ENCODE data around the gene TMEFF1.

DNA sequence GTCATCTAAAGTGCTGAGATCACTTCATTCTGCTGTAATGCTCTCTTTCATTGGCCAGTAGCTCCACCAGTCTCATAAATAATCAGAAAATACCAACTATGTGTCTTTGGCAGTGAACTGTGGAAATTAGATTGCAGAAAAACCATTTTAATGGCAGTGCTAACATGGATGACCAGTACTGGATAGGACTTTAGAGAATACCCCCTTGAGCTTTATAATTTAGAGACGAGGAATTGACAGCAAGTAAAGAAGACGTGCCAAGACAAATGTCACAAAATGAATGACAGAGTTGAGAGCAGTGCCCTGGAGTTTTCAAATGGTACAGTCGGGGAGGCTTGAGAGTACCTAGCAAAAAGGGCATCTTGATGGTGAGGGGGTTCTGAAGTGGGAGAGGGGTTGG is 40.2 kb upstream of the TMEFF1 start:
- TF ChIP-seq, protein P1, sequence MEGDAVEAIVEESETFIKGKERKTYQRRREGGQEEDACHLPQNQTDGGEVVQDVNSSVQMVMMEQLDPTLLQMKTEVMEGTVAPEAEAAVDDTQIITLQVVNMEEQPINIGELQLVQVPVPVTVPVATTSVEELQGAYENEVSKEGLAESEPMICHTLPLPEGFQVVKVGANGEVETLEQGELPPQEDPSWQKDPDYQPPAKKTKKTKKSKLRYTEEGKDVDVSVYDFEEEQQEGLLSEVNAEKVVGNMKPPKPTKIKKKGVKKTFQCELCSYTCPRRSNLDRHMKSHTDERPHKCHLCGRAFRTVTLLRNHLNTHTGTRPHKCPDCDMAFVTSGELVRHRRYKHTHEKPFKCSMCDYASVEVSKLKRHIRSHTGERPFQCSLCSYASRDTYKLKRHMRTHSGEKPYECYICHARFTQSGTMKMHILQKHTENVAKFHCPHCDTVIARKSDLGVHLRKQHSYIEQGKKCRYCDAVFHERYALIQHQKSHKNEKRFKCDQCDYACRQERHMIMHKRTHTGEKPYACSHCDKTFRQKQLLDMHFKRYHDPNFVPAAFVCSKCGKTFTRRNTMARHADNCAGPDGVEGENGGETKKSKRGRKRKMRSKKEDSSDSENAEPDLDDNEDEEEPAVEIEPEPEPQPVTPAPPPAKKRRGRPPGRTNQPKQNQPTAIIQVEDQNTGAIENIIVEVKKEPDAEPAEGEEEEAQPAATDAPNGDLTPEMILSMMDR (IDR thresholded peaks at IDR 0.05 in 2 of 3, conservative IDR thresholded peaks at IDR 0.05 in 1 of 3; ENCODE audit: borderline replicate concordance in 1 of 3, insufficient read depth in 1 of 3, low read depth in 2 of 3, low read length in 2 of 3): no peak
- TF ChIP-seq, protein P2, sequence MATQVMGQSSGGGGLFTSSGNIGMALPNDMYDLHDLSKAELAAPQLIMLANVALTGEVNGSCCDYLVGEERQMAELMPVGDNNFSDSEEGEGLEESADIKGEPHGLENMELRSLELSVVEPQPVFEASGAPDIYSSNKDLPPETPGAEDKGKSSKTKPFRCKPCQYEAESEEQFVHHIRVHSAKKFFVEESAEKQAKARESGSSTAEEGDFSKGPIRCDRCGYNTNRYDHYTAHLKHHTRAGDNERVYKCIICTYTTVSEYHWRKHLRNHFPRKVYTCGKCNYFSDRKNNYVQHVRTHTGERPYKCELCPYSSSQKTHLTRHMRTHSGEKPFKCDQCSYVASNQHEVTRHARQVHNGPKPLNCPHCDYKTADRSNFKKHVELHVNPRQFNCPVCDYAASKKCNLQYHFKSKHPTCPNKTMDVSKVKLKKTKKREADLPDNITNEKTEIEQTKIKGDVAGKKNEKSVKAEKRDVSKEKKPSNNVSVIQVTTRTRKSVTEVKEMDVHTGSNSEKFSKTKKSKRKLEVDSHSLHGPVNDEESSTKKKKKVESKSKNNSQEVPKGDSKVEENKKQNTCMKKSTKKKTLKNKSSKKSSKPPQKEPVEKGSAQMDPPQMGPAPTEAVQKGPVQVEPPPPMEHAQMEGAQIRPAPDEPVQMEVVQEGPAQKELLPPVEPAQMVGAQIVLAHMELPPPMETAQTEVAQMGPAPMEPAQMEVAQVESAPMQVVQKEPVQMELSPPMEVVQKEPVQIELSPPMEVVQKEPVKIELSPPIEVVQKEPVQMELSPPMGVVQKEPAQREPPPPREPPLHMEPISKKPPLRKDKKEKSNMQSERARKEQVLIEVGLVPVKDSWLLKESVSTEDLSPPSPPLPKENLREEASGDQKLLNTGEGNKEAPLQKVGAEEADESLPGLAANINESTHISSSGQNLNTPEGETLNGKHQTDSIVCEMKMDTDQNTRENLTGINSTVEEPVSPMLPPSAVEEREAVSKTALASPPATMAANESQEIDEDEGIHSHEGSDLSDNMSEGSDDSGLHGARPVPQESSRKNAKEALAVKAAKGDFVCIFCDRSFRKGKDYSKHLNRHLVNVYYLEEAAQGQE (IDR thresholded peaks at IDR 0.05; ENCODE audit: low read depth): no peak
- TF ChIP-seq FOSL1 (IDR thresholded peaks at IDR 0.05; ENCODE audit: low read depth) (no peak), POLR2AphosphoS5 (IDR thresholded peaks at IDR 0.05; ENCODE audit: low read depth, low read length) (no peak), EZH2 (IDR thresholded peaks at IDR 0.05) (no peak), CBX3 (IDR thresholded peaks at IDR 0.05; ENCODE audit: low read depth) (no peak), EGR1 (IDR thresholded peaks at IDR 0.05; ENCODE audit: low read depth) (no peak), SRF (IDR thresholded peaks at IDR 0.05; ENCODE audit: low read depth) (no peak), CEBPB (IDR thresholded peaks at IDR 0.05; ENCODE audit: low read depth) (no peak), SP1 (IDR thresholded peaks at IDR 0.05; ENCODE audit: low read depth) (no peak), RAD21 (IDR thresholded peaks at IDR 0.05; ENCODE audit: low read depth) (no peak)
- TF ChIP-seq, protein P3, sequence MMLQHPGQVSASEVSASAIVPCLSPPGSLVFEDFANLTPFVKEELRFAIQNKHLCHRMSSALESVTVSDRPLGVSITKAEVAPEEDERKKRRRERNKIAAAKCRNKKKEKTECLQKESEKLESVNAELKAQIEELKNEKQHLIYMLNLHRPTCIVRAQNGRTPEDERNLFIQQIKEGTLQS (IDR thresholded peaks at IDR 0.05): no peak
- TF ChIP-seq, protein P4, sequence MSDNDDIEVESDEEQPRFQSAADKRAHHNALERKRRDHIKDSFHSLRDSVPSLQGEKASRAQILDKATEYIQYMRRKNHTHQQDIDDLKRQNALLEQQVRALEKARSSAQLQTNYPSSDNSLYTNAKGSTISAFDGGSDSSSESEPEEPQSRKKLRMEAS (IDR thresholded peaks at IDR 0.05): no peak

All from HCT116 (cell line).